ENCODE results near the gene PKP4. TPM values are rescaled to one million over a fixed set of nuclear protein-coding genes. Genes with fewer than 3 reads are reported as not detected.

The PKP4 gene
- total RNA-seq, 2 donors from 2014 or later, result 90.5 to 102 TPM

DNA sequence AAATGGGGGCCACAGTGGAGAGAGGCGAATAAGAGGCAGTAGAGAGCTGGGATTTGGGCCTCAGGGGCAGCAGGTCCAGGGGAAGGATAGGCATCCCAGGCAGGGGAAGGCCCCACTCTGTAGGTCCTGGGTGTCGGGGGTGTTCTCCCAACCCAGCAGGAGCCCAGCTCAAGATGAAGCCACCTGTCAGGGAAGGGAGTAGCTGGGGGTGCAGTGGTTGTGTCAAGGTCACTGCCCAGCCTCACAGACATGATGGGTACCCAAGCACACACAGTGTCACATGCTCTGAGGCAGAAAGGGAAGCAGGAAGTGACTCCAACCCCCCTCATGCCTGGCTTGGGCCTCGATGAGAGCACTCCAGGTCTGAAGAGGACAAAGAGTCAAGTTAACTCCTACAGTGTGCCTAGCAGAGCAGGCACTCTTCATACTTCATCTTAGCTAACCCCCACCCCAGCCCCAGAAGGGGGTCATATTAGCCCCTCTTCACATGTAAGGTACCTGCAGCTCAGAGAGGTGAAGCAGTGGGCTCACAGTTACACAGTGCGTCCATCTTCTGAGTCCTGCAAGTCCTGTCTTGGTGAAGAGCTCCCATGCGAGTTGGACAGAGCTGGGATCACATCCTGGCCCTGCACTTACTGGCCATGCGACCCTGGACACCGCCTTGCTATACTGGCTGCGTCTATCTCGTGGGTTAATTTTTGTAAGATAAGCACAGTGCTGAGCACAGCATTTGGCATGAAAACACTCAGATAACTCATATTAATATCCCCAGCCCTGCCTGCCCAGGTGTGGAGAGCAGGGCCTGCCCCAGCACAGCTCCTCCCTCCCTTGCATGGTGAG lies 265.7 kb downstream of the PKP4 start:
- WGBS, 2 experiments (ENCODE audit: insufficient coverage in 1 of 2, insufficient read length in 1 of 2), result 93 to 96% methylated on average over 6 to 9 of the region's 9 CpGs
- Mint-ChIP-seq H3K27ac (no peak overlapping the region), H3K4me1 (peaks cover 9% of the 10 kb centered on the region)

DNA sequence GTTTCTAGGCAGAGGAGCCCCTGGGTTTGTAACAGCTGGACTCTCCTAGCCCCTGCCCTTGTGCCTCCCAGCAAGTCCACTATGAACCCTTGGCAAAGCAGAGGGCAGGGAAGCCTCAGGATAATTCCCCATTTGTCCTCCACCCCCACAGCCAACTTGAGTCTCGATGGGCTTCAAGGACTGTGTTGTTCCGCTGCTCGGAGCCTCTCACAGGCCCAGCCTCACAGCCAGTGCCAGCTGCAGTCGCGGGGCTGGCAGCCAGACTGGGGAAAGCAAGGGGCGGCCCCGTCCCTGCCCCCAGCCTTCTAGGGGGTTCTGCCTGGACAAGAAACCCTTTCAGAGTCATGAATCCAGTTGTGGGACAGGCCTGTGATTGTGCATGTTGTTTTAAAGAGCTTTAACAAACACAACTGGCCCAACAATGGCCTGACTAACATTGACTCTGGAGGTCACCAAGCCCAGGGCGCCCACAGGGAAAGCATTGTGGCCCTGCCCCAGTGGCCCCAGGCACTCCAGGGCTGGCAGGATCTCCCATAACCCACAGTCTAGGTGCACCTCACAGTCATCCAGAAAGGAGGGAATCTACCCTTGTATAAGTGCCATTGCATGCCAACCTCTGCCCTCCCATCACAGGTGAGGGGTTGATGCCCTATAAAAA lies 266.6 kb downstream of the PKP4 start:
- Mint-ChIP-seq H3K27me3 (ENCODE audit: insufficient read depth) (peaks cover 1% of the 10 kb centered on the region), H3K27ac (peak overlapping the region; percentile 83), H3K4me1 (peaks cover 9% of the 10 kb centered on the region), H3K9me3 (no peaks in the 10 kb centered on the region), H3K4me3 (no peak overlapping the region), H3K36me3 (ENCODE audit: low read depth) (no peaks in the 10 kb centered on the region)
- no peaks in the 10 kb centered on the region for H3K9me3 ChIP-seq (ENCODE audit: control insufficient read depth, low read length)
- 91 to 98% methylated on average over 5 to 8 of the region's 8 CpGs for WGBS, 2 experiments (ENCODE audit: insufficient coverage in 1 of 2, insufficient read length in 1 of 2)
- no peaks in the 10 kb centered on the region for H3K4me1 ChIP-seq (ENCODE audit: control insufficient read depth, insufficient read depth, low read length)
- TF ChIP-seq, protein P1, sequence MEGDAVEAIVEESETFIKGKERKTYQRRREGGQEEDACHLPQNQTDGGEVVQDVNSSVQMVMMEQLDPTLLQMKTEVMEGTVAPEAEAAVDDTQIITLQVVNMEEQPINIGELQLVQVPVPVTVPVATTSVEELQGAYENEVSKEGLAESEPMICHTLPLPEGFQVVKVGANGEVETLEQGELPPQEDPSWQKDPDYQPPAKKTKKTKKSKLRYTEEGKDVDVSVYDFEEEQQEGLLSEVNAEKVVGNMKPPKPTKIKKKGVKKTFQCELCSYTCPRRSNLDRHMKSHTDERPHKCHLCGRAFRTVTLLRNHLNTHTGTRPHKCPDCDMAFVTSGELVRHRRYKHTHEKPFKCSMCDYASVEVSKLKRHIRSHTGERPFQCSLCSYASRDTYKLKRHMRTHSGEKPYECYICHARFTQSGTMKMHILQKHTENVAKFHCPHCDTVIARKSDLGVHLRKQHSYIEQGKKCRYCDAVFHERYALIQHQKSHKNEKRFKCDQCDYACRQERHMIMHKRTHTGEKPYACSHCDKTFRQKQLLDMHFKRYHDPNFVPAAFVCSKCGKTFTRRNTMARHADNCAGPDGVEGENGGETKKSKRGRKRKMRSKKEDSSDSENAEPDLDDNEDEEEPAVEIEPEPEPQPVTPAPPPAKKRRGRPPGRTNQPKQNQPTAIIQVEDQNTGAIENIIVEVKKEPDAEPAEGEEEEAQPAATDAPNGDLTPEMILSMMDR (conservative IDR thresholded peaks at IDR 0.05), result no peak
- peak; percentile 38 for DNase-seq
- no peak overlapping the region for H3K9ac ChIP-seq (ENCODE audit: extremely low read depth, low read length, poor library complexity, severe bottlenecking)
- H3K27me3 ChIP-seq (ENCODE audit: control insufficient read depth, insufficient read depth, low read length, poor library complexity, severe bottlenecking), result no peaks in the 10 kb centered on the region
- no peaks in the 10 kb centered on the region for H3K36me3 ChIP-seq (ENCODE audit: control insufficient read depth, insufficient read depth, low read length)
- H3K27ac ChIP-seq (ENCODE audit: low read depth, low read length), result no peak overlapping the region
- no peak overlapping the region for H3K4me3 ChIP-seq (ENCODE audit: low read length)

More for the DNA sequence above, 265.7 kb downstream of the PKP4 start:
- no peaks in the 10 kb centered on the region for H3K27me3 ChIP-seq (ENCODE audit: control insufficient read depth, insufficient read depth, low read length, poor library complexity, severe bottlenecking)
- H3K27ac ChIP-seq (ENCODE audit: low read depth, low read length), result no peak overlapping the region
- H3K4me3 ChIP-seq (ENCODE audit: low read length), result no peak overlapping the region
- H3K9me3 Mint-ChIP-seq, result no peaks in the 10 kb centered on the region
- TF ChIP-seq, protein P1 (conservative IDR thresholded peaks at IDR 0.05), result no peak
- no peak overlapping the region for H3K4me3 Mint-ChIP-seq
- H3K27me3 Mint-ChIP-seq (ENCODE audit: insufficient read depth), result peaks cover 1% of the 10 kb centered on the region
- no peaks in the 10 kb centered on the region for H3K9me3 ChIP-seq (ENCODE audit: control insufficient read depth, low read length)
- no peaks in the 10 kb centered on the region for H3K36me3 Mint-ChIP-seq (ENCODE audit: low read depth)
- H3K9ac ChIP-seq (ENCODE audit: extremely low read depth, low read length, poor library complexity, severe bottlenecking), result no peak overlapping the region
- H3K4me1 ChIP-seq (ENCODE audit: control insufficient read depth, insufficient read depth, low read length), result no peaks in the 10 kb centered on the region
- no peaks in the 10 kb centered on the region for H3K36me3 ChIP-seq (ENCODE audit: control insufficient read depth, insufficient read depth, low read length)
- DNase-seq, result no peak

DNA sequence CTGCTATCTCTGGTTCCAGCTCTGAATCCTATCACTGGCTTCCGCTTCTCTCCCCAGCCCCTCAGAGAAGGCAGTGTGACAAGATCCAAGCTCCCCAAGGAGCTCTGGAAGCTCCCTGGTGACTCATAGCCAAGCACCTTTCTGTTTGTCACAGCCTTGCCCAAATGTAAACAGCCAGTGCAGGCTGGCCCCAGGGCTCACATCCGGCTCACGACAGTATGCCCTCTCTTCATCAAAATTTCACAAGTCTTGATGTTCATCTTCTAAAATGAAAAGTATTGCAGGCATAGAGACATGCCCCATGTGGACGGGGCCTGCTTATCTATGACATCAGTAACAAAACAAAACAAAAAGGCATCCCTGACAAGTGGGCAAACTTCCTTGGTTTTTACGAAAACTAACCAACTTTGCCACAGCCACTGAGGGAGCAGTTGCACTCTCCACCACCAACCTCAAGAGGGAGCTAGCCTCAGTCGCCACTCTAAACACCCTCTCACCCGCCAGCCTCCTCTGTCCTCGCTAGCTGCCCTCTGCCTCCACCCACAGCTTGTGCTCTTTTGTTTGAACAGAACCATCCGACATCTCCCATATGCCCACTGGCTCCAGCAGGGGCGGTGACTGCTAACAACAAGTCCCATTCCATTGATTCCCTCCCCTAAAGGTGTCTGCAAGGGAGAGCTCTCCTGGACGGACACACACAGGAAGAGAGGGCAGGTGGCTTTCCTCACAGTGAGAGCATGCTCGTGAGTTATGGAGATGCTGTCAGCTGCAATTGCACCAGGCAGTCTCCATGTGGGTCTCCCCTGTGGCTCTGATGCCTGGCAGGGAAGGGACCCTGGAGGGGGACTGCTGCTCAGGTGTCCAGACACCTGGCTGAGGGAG lies 267.4 kb downstream of the PKP4 start:
- Histone ChIP-seq H3K9me3 (ENCODE audit: control insufficient read depth, low read length) (no peaks in the 10 kb centered on the region), H3K4me3 (ENCODE audit: low read length) (no peak overlapping the region), H3K27me3 (ENCODE audit: control insufficient read depth, insufficient read depth, low read length, poor library complexity, severe bottlenecking) (no peaks in the 10 kb centered on the region), H3K4me1 (ENCODE audit: control insufficient read depth, insufficient read depth, low read length) (no peaks in the 10 kb centered on the region), H3K9ac (ENCODE audit: extremely low read depth, low read length, poor library complexity, severe bottlenecking) (no peak overlapping the region), H3K36me3 (ENCODE audit: control insufficient read depth, insufficient read depth, low read length) (no peaks in the 10 kb centered on the region), H3K27ac (ENCODE audit: low read depth, low read length) (no peak overlapping the region)
- Mint-ChIP-seq H3K4me1 (peaks cover 9% of the 10 kb centered on the region), H3K4me3 (no peak overlapping the region), H3K36me3 (ENCODE audit: low read depth) (no peaks in the 10 kb centered on the region), H3K27me3 (ENCODE audit: insufficient read depth) (peaks cover 1% of the 10 kb centered on the region), H3K27ac (peak overlapping the region; percentile 83), H3K9me3 (no peaks in the 10 kb centered on the region)
- DNase-seq, result peak; percentile 87
- WGBS, 2 experiments (ENCODE audit: insufficient coverage in 1 of 2, insufficient read length in 1 of 2), result 85 to 87% methylated on average over 7 to 12 of the region's 12 CpGs
- TF ChIP-seq, protein P1 (conservative IDR thresholded peaks at IDR 0.05), result peak; percentile 71

All from endodermal cell (in vitro differentiated cells).